Measurements from ENCODE around the gene TOP3A. TPM values are rescaled to one million over a fixed set of nuclear protein-coding genes. Genes with fewer than 3 reads are reported as not detected.
A peak's percentile ranks its signal among the peaks of the same experiment; 100 is the strongest.

TOP3A gene
- total and polyA plus RNA-seq, 2 of the 13 experiments (the other 11 are each of a cell fraction or from before 2014, with no cell fraction given) = 16.9 to 36.8 TPM

DNA sequence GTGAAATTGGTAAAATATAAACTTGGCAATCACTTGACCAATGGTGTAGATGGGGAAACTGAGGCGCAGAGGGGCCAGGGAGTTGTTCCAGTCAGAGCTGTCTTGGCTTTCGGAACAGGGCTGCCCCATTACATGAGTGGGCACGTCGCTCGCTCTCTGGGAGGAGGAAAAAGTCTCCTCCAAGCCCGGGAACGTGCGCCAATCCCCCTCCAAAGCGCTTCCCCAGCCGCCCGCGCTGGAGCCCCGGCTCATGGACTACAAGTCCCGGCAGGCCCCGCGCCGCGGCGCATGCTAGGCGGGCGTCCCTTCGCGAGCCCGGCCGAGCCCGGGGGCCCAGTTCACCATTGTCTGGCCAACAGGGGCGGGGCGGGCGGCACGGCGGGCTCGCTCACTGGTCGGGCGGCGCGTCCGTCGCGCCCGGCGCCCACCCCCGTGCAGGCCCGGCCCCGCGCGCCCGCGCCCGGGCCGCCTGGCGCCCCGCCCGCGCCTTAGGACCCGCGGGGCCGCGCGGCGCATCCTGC lies 89.6 kb downstream of the TOP3A start, which contains the start of gene LLGL1 (continued):
- TF ChIP-seq, protein P1, sequence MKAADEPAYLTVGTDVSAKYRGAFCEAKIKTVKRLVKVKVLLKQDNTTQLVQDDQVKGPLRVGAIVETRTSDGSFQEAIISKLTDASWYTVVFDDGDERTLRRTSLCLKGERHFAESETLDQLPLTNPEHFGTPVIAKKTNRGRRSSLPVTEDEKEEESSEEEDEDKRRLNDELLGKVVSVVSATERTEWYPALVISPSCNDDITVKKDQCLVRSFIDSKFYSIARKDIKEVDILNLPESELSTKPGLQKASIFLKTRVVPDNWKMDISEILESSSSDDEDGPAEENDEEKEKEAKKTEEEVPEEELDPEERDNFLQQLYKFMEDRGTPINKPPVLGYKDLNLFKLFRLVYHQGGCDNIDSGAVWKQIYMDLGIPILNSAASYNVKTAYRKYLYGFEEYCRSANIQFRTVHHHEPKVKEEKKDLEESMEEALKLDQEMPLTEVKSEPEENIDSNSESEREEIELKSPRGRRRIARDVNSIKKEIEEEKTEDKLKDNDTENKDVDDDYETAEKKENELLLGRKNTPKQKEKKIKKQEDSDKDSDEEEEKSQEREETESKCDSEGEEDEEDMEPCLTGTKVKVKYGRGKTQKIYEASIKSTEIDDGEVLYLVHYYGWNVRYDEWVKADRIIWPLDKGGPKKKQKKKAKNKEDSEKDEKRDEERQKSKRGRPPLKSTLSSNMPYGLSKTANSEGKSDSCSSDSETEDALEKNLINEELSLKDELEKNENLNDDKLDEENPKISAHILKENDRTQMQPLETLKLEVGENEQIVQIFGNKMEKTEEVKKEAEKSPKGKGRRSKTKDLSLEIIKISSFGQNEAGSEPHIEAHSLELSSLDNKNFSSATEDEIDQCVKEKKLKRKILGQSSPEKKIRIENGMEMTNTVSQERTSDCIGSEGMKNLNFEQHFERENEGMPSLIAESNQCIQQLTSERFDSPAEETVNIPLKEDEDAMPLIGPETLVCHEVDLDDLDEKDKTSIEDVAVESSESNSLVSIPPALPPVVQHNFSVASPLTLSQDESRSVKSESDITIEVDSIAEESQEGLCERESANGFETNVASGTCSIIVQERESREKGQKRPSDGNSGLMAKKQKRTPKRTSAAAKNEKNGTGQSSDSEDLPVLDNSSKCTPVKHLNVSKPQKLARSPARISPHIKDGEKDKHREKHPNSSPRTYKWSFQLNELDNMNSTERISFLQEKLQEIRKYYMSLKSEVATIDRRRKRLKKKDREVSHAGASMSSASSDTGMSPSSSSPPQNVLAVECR (CRISPR knock-in tag; IDR thresholded peaks at IDR 0.05; ENCODE audit: borderline replicate concordance) = no peak
- TF ChIP-seq PBX2 (CRISPR knock-in tag; IDR thresholded peaks at IDR 0.05) (peak; percentile 43; the same call in 1 of the 2 replicates), ZNF891 (CRISPR knock-in tag; IDR thresholded peaks at IDR 0.05) (no peak), ZNF207 (IDR thresholded peaks at IDR 0.05; ENCODE audit: borderline replicate concordance) (no peak), GTF3A (CRISPR knock-in tag; conservative IDR thresholded peaks at IDR 0.05) (no peak), ZNF570 (CRISPR knock-in tag; IDR thresholded peaks at IDR 0.05; ENCODE audit: borderline replicate concordance) (no peak), MBNL3 (CRISPR knock-in tag; conservative IDR thresholded peaks at IDR 0.05) (no peak), HNRNPUL1 (IDR thresholded peaks at IDR 0.05; ENCODE audit: low read depth, low read length) (no peak), MEF2D (CRISPR knock-in tag; IDR thresholded peaks at IDR 0.05) (no peak), DDIT3 (CRISPR knock-in tag; IDR thresholded peaks at IDR 0.05) (no peak), ATF7-NPFF (CRISPR knock-in tag; IDR thresholded peaks at IDR 0.05; ENCODE audit: low read depth) (no peak), ZNF205 (CRISPR knock-in tag; IDR thresholded peaks at IDR 0.05) (no peak), NR0B2 (CRISPR knock-in tag; IDR thresholded peaks at IDR 0.05) (no peak), ELK4 (CRISPR knock-in tag; IDR thresholded peaks at IDR 0.05; ENCODE audit: borderline replicate concordance) (no peak), ZNF790 (CRISPR knock-in tag; IDR thresholded peaks at IDR 0.05; ENCODE audit: borderline replicate concordance) (no peak), CBFB (CRISPR knock-in tag; IDR thresholded peaks at IDR 0.05) (0 out of 2 replicates have a peak, but pooled peaks have one; percentile 54), MZF1 (CRISPR knock-in tag; IDR thresholded peaks at IDR 0.05; ENCODE audit: borderline replicate concordance) (no peak), MED8 (CRISPR knock-in tag; IDR thresholded peaks at IDR 0.05; ENCODE audit: insufficient replicate concordance) (no peak), FOXO4 (CRISPR knock-in tag; conservative IDR thresholded peaks at IDR 0.05) (no peak)

All from HepG2 (cell line).